Stimulated activated effector memory CD8-positive, alpha-beta T cell treated with anti-CD3 and anti-CD28 coated beads, Interleukin-12 subunit alpha, Interleukin-12 subunit beta, amount 100 ng/mL, for 72 hours (primary cell): Measurements from ENCODE around the gene PDE6A.
"Not testable (repeated sequence)": the region's sequence is repeated elsewhere in the genome, so short reads cannot be mapped to it uniquely, and the experiment has no call there.

Source experiments
- ATAC-seq: fragments of 150-1000 bp; cut with Tn5 transposase; 2 replicates; pipeline ENCODE4 v1.10.0; 2021
- DNase-seq, 2 donors: peaks; one replicate each; pipeline ENCODE4 v3.0.0; 2021 to 2022; ENCODE audit warnings: low spot score in 2 of 2
- H3K27ac Mint-ChIP-seq: one replicate; pipeline ENCODE4 v1.8.0; 2022; ENCODE audit warnings: mild to moderate bottlenecking, mixed read lengths
- H3K36me3 Mint-ChIP-seq: one replicate; pipeline ENCODE4 v1.8.0; 2022; ENCODE audit warnings: mild to moderate bottlenecking, mixed read lengths
- H3K4me1 Mint-ChIP-seq: one replicate; pipeline ENCODE4 v1.8.0; 2022; ENCODE audit warnings: mixed read lengths
- H3K4me3 Mint-ChIP-seq: one replicate; pipeline ENCODE4 v1.8.0; 2022; ENCODE audit warnings: mild to moderate bottlenecking, mixed read lengths
- H3K9me3 Mint-ChIP-seq: one replicate; pipeline ENCODE4 v1.8.0; 2022; ENCODE audit warnings: mixed read lengths

The PDE6A gene

GRCh38 chr5:149960272-149961185 is 15.9 kb upstream of the PDE6A start, which contains the start of gene SLC26A2:
Gene SLC26A2, plus strand, starts transcription at chr5:149960758. Its CDS starts 16,895 bp downstream, at chr5:149977653.
- Mint-ChIP-seq H3K27ac (peak within 1 kb of the TSS; percentile 97), H3K9me3 (no peaks in the 10 kb centered on the region), H3K36me3 (peaks cover 10% of the 10 kb centered on the region), H3K4me3 (peak within 1 kb of the TSS; percentile 78), H3K4me1 (peaks cover 39% of the 10 kb centered on the region)
- DNase-seq (peak; percentile 82 to 95), ATAC-seq (peak; percentile 98)

DNA sequence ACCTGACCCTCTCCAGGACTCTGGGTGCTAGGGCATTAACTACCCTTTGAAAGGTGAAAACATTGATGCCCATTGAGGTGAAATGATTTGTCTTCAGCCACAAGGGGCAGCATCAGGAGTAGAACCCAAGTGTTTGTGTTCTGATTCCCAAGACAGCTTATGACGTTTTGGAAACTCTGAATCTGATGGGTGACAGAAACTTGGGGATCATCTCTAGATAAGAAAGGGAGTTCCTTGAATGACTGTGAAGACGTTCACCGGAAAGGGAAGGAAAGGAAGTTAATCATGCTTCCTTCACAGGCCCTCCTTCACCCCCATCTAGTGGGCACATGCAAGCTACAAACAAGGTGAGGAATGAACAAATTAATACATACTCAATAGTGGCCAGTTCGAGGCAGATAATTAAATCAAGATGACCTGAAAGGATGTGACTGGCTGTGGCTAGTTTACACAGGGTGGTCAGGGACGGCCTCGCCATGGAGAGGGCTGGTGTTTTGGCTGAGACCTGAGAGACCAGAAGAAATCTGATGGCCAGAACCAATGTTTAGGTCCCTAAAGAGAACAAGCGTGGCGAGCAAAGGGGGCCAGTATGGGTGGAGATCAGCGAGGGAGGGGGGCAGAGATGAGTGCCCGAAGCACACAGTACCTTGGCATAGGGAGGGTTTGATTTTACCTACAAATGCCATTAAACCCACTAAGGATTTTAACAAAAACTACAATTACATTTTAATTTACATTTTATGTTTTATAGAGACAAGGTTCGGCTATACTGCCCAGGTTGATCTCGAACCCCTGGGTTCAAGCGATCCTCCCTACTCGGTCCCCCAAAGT is 15.0 kb upstream of the PDE6A start:
- peak overlapping the region; percentile 78 for H3K4me3 Mint-ChIP-seq
- peaks cover 10% of the 10 kb centered on the region for H3K36me3 Mint-ChIP-seq
- peak; percentile 48 for ATAC-seq
- H3K4me1 Mint-ChIP-seq, result peaks cover 39% of the 10 kb centered on the region
- peak overlapping the region; percentile 97 for H3K27ac Mint-ChIP-seq
- H3K9me3 Mint-ChIP-seq, result no peaks in the 10 kb centered on the region
- peak; percentile 18 to 70 for DNase-seq

- Mint-ChIP-seq H3K4me3 (no peak overlapping the region), H3K27ac (no peak overlapping the region), H3K9me3 (no peaks in the 10 kb centered on the region), H3K36me3 (peaks cover 10% of the 10 kb centered on the region), H3K4me1 (peaks cover 37% of the 10 kb centered on the region)
- ATAC-seq (no peak), DNase-seq (no peak)
Measured at GRCh38 chr5:149957855-149958254, 13.3 kb upstream of the PDE6A start.

DNA sequence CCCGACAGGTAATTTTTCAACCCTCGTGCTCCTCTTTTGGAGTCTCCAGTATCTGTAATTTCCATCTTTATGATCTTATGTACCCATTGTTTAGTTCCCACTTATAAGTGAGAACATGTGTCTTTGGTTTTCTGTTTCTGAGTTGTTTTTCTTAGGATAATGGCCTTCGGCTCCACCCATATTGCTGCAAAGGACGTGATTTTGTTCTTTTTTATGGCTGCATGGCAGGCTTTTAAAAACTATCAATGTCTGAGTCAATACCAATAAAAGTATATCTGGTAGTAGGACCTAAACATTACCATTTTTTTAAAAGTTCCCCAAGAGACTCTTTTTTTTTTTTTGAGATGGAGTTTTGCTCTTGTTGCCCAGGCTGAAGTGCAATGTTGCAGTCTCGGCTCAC is 12.1 kb upstream of the PDE6A start:
- Mint-ChIP-seq H3K4me1 (peaks cover 25% of the 10 kb centered on the region), H3K4me3 (no peak overlapping the region), H3K36me3 (peaks cover 10% of the 10 kb centered on the region), H3K9me3 (no peaks in the 10 kb centered on the region), H3K27ac (no peak overlapping the region)
- DNase-seq, result no peak
- no peak for ATAC-seq

DNA sequence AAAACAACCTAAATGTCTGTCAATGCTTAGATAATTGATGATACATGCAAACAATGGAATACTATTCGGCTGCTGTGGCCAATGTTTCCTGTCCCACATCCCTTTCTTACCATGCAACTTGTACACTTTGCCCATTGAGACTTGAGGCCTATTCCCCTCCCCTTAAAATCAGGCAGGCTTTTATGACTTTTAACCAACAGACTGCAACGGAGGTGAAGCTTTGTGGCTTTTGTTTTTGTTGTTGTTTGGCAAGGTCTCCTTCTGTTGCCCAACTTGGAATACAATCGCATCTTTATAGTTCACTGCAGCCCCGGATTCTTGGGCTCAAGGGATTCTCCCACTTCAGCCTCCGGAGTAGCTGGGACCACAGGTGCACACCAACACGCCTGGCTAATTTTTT is 10.2 kb upstream of the PDE6A start:
- Mint-ChIP-seq H3K27ac (no peak overlapping the region), H3K9me3 (no peaks in the 10 kb centered on the region), H3K4me3 (no peak overlapping the region), H3K36me3 (peaks cover 4% of the 10 kb centered on the region), H3K4me1 (peaks cover 11% of the 10 kb centered on the region)
- DNase-seq, result no peak
- ATAC-seq, result no peak

- ATAC-seq, result no peak
- H3K36me3 Mint-ChIP-seq, result no peaks in the 10 kb centered on the region
- H3K9me3 Mint-ChIP-seq, result no peaks in the 10 kb centered on the region
- H3K4me1 Mint-ChIP-seq, result no peaks in the 10 kb centered on the region
- no peak overlapping the region for H3K27ac Mint-ChIP-seq
- DNase-seq, result no peak
- no peak overlapping the region for H3K4me3 Mint-ChIP-seq
Measured at GRCh38 chr5:149953436-149954121, 9.0 kb upstream of the PDE6A start.

- Mint-ChIP-seq H3K9me3 (no peaks in the 10 kb centered on the region), H3K27ac (no peak overlapping the region), H3K4me3 (no peak overlapping the region), H3K36me3 (no peaks in the 10 kb centered on the region), H3K4me1 (no peaks in the 10 kb centered on the region)
- ATAC-seq (no peak), DNase-seq (no peak)
Measured at GRCh38 chr5:149951138-149951749, 6.7 kb upstream of the PDE6A start.

- no peak overlapping the region for H3K27ac Mint-ChIP-seq
- no peak for DNase-seq
- ATAC-seq, result no peak
- no peak overlapping the region for H3K4me3 Mint-ChIP-seq
- H3K36me3 Mint-ChIP-seq, result no peaks in the 10 kb centered on the region
- no peaks in the 10 kb centered on the region for H3K9me3 Mint-ChIP-seq
- H3K4me1 Mint-ChIP-seq, result no peaks in the 10 kb centered on the region
Measured at GRCh38 chr5:149948993-149949392, 4.4 kb upstream of the PDE6A start.

- no peaks in the 10 kb centered on the region for H3K4me1 Mint-ChIP-seq
Measured at GRCh38 chr5:149946118-149946517, 1.5 kb upstream of the PDE6A start.

DNA sequence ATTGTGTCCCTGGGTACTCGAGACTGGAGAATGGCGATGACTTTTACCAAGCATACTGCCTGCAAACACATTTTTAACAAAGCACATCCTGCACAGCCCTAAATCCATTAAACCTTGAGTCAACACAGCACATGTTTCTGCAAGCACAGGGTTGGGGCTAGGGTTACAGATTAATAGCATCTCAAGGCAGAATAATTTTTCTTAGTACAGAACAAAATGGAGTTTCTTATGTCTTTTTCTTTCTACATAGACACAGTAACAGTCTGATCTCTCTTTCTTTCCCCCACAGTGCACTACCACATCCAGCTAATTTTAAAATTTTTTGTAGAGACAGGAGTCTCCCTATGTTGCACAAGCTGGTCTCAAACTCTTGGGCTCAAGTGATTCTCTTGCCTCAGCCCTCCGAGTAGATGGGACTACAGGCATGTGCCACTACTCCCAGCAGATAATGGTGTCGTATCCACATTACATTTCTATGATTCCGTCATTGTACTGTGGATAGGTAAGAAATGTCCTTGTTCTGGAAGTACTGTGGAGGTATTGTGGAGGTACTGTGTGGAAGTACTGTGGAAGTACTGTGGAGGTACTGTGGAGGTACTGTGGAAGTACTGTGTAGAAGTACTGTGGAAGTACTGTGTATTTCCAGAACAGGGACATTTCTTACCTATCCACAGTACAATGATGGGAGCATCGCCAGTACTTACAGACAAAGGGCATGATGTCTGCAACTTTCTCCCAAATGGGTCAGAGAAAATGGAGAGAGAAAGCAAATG is 1.2 kb downstream of the PDE6A start:
- not testable (repeated sequence) for H3K9me3 Mint-ChIP-seq, H3K36me3 Mint-ChIP-seq, DNase-seq, H3K4me3 Mint-ChIP-seq, H3K4me1 Mint-ChIP-seq, H3K27ac Mint-ChIP-seq, ATAC-seq

More at GRCh38 chr5:149946118-149946517, 1.5 kb upstream of the PDE6A start:
- no peaks in the 10 kb centered on the region for H3K9me3 Mint-ChIP-seq
- no peak for ATAC-seq
- peak overlapping the region; percentile 23 for H3K27ac Mint-ChIP-seq
- H3K36me3 Mint-ChIP-seq, result no peaks in the 10 kb centered on the region
- DNase-seq, result no peak
- no peak overlapping the region for H3K4me3 Mint-ChIP-seq

- H3K4me1 Mint-ChIP-seq, H3K27ac Mint-ChIP-seq, H3K4me3 Mint-ChIP-seq, DNase-seq, H3K36me3 Mint-ChIP-seq, ATAC-seq, H3K9me3 Mint-ChIP-seq: not testable (repeated sequence)
Measured at GRCh38 chr5:149942741-149943169, 1.8 kb downstream of the PDE6A start.

DNA sequence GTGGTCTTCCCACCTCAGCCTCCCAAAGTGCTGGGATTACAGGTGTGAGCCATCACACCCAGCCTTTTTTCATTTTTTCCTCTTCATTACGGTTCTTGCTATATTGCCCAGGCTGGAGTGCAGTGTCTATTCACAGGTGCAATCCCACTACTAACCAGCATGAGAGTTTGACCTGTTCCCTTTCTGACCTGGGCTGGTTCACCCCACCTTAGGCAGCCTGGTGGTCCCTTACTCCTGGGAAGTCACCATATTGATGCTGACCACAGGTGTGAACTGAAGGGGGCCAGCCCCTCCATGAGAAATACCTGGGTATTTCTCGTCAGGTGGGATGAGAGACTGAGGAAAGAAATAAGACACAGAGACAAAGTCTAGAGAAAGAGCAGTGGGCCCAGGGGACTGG is 2.4 kb downstream of the PDE6A start:
- ATAC-seq (no peak), DNase-seq (no peak)
- H3K36me3 Mint-ChIP-seq, result no peaks in the 10 kb centered on the region
- H3K4me1 Mint-ChIP-seq, result peaks cover 5% of the 10 kb centered on the region
- no peak overlapping the region for H3K4me3 Mint-ChIP-seq
- no peak overlapping the region for H3K27ac Mint-ChIP-seq
- no peaks in the 10 kb centered on the region for H3K9me3 Mint-ChIP-seq

DNA sequence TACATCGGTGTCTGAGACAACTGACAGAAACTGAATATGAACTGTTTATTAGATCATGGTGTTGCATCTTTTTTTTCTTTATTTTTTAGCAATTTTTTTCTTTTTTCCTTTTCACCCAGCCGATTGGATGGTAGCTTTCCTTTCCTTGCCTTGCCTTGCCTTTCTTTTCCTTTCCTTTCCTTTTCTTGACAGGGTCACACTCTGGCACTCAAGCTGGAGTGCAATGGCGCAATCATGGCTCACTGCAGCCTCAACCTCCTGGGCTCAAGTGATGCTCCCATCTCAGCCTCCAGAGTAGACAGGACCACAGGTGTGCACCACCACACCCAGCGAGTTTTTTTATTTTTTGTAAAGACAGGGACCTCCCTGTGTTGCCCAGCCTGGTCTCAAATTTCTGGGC is 2.8 kb downstream of the PDE6A start:
- no peak overlapping the region for H3K4me3 Mint-ChIP-seq
- no peak for ATAC-seq
- no peaks in the 10 kb centered on the region for H3K36me3 Mint-ChIP-seq
- H3K9me3 Mint-ChIP-seq, result no peaks in the 10 kb centered on the region
- H3K4me1 Mint-ChIP-seq, result peaks cover 5% of the 10 kb centered on the region
- DNase-seq, result no peak
- no peak overlapping the region for H3K27ac Mint-ChIP-seq

DNA sequence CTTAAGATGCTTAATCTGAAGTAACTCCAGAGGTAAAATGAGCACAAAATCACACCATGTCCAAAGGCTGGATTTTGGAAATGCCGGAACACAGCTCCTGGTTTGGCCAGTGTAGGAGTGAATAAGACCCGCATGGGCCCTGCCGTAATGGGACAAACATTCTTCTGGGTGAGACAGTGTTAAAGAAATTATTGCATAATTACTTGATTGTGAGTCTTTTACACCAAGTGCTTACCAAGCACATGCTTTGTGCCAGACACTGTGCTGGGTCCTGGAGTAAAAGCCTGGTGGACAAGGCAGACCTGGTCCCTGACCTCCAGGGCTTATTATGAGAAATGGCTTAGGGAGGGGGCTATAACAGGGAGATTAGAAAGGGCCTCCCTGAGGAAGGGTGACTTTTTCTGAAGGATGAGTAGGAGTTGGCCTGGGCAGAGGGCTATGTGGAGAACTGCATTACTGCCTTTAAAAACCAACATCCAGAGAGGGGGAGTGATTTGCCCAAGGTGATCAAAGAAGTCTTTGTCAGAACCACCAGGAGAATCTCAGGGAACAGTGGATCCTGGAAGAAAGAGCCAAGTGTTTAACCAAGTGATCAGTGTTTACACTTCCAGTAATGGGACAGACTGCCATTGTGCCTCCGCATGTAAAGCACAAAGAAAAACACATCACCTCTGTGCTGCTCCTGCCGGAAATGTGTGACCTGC is 3.5 kb downstream of the PDE6A start:
- H3K27ac Mint-ChIP-seq, result no peak overlapping the region
- DNase-seq, result no peak
- peaks cover 5% of the 10 kb centered on the region for H3K4me1 Mint-ChIP-seq
- H3K36me3 Mint-ChIP-seq, result no peaks in the 10 kb centered on the region
- H3K9me3 Mint-ChIP-seq, result no peaks in the 10 kb centered on the region
- H3K4me3 Mint-ChIP-seq, result no peak overlapping the region
- ATAC-seq, result no peak
